Measurements from ENCODE around the gene MACROD2.

The MACROD2 gene

GRCh38 chr20:15440049-15440820, 1444.9 kb downstream of the MACROD2 start:
- DNase-seq, result no peak

- DNase-seq, result no peak
These were observed 1449.9 kb downstream of the MACROD2 start for GRCh38 chr20:15445056-15445840.

- peak; percentile 50 for DNase-seq
These were observed 1451.1 kb downstream of the MACROD2 start for GRCh38 chr20:15446373-15446772.

GRCh38 chr20:15447549-15447948, 1452.2 kb downstream of the MACROD2 start:
- no peak for DNase-seq

- DNase-seq, result no peak
These were observed 1453.7 kb downstream of the MACROD2 start for GRCh38 chr20:15449061-15449460.

- DNase-seq, result no peak
These were observed 1455.9 kb downstream of the MACROD2 start for GRCh38 chr20:15451241-15451640.

GRCh38 chr20:15455279-15455678, 1460.0 kb downstream of the MACROD2 start:
- no peak for DNase-seq

- no peak for DNase-seq
These were observed 1466.6 kb downstream of the MACROD2 start for GRCh38 chr20:15461938-15462337.

- peak; percentile 61 for DNase-seq
These were observed 1480.2 kb downstream of the MACROD2 start for GRCh38 chr20:15475483-15475882.

- DNase-seq, result no peak
These were observed 1480.9 kb downstream of the MACROD2 start for GRCh38 chr20:15476186-15476585.

- no peak for DNase-seq
These were observed 1481.5 kb downstream of the MACROD2 start for GRCh38 chr20:15476781-15477180.

- no peak for DNase-seq
These were observed 1487.2 kb downstream of the MACROD2 start for GRCh38 chr20:15482525-15482924.

- DNase-seq, result no peak
These were observed 1490.2 kb downstream of the MACROD2 start for GRCh38 chr20:15485519-15485918.

- DNase-seq, result no peak
These were observed 1491.7 kb downstream of the MACROD2 start for GRCh38 chr20:15487030-15487429.

GRCh38 chr20:15487682-15488081, 1492.4 kb downstream of the MACROD2 start:
- no peak for DNase-seq

- no peak for DNase-seq
These were observed 1496.3 kb downstream of the MACROD2 start for GRCh38 chr20:15491575-15491974.

GRCh38 chr20:15494851-15495250, 1499.5 kb downstream of the MACROD2 start:
- DNase-seq, result no peak

GRCh38 chr20:15496501-15497039, 1501.3 kb downstream of the MACROD2 start:
- no peak for DNase-seq

GRCh38 chr20:15498926-15499325, 1503.6 kb downstream of the MACROD2 start:
- no peak for DNase-seq

- no peak for DNase-seq
These were observed 1511.0 kb downstream of the MACROD2 start for GRCh38 chr20:15506311-15506710.

GRCh38 chr20:15507151-15507550, 1511.8 kb downstream of the MACROD2 start:
- DNase-seq, result no peak

GRCh38 chr20:15511551-15511950, 1516.2 kb downstream of the MACROD2 start:
- no peak for DNase-seq

GRCh38 chr20:15512916-15513315, 1517.6 kb downstream of the MACROD2 start:
- no peak for DNase-seq

- DNase-seq, result no peak
These were observed 1520.4 kb downstream of the MACROD2 start for GRCh38 chr20:15515691-15516090.

Measured in right forelimb (tissue), 1 donor.